ENCODE data around the gene BGLAP.

GRCh38 chr1:156249593-156249992, 7.6 kb downstream of the BGLAP start:
- TF ChIP-seq CTCF (IDR thresholded peaks at IDR 0.05) = no peak
- TF ChIP-seq POLR2A (IDR thresholded peaks at IDR 0.05) = no peak
